Kidney tubule cell (primary cell): ENCODE measurements around the gene SHQ1.

ENCODE experiments used
- DNase-seq: peaks from one replicate; pipeline ENCODE4 v3.0.0-alpha.2; 2018; ENCODE audit warnings: low spot score

SHQ1 gene

GRCh38 chr3:72847751-72848702, at the start of gene SHQ1:
SHQ1 (minus strand) TSS chr3:72848445; CDS start chr3:72848340, 105 bp downstream.
- DNase-seq = peak; percentile 94

GRCh38 chr3:72897758-72898007, 49.4 kb upstream of the SHQ1 start:
- no peak for DNase-seq

- no peak for DNase-seq
Measured at GRCh38 chr3:72896996-72897757, 48.9 kb upstream of the SHQ1 start.

GRCh38 chr3:72894976-72895552, 46.8 kb upstream of the SHQ1 start:
- DNase-seq = no peak

- no peak for DNase-seq
Measured at GRCh38 chr3:72892870-72893269, 44.6 kb upstream of the SHQ1 start.

GRCh38 chr3:72892081-72892775, 44.0 kb upstream of the SHQ1 start:
- DNase-seq = peak; percentile 61

GRCh38 chr3:72891053-72891855, 43.0 kb upstream of the SHQ1 start:
- DNase-seq = peak; percentile 73

GRCh38 chr3:72890166-72890925, 42.1 kb upstream of the SHQ1 start:
- no peak for DNase-seq

- DNase-seq = no peak
Measured at GRCh38 chr3:72889310-72890165, 41.3 kb upstream of the SHQ1 start.

- no peak for DNase-seq
Measured at GRCh38 chr3:72888546-72889309, 40.5 kb upstream of the SHQ1 start.

GRCh38 chr3:72887705-72888545, 39.7 kb upstream of the SHQ1 start, which contains the start of gene GXYLT2:
GXYLT2 (plus strand) TSS chr3:72888046; CDS start chr3:72888234, 188 bp downstream.
- peak; percentile 69 for DNase-seq

GRCh38 chr3:72887343-72887704, 39.1 kb upstream of the SHQ1 start:
- DNase-seq = no peak

GRCh38 chr3:72872183-72872582, 23.9 kb upstream of the SHQ1 start:
- no peak for DNase-seq

- no peak for DNase-seq
Measured at GRCh38 chr3:72862314-72863090, 14.3 kb upstream of the SHQ1 start.

GRCh38 chr3:72860846-72861245, 12.6 kb upstream of the SHQ1 start:
- DNase-seq = no peak

GRCh38 chr3:72860053-72860452, 11.8 kb upstream of the SHQ1 start:
- DNase-seq = no peak

- DNase-seq = no peak
Measured at GRCh38 chr3:72855001-72855400, 6.8 kb upstream of the SHQ1 start.
